Spleen (tissue), 7 donors: ENCODE data around the gene SKI.

Experiments used
- CTCF ChIP-seq, 11 experiments: fragments of 200-600 bp in 7 of 11; fragments of 450-650 bp in 4 of 11; sonication (generic) in 4 of 11; IDR thresholded peaks in 8 of 11; conservative IDR thresholded peaks in 3 of 11; 1 replicate in 7 of 11; 2 replicates in 4 of 11; pipeline versions ENCODE4 v1.4.0 to v1.8.0; 2016 to 2021; ENCODE audit warnings: antibody characterized with exemption in 11 of 11, inconsistent platforms in 4 of 11, mild to moderate bottlenecking in 1 of 11
- POLR2A ChIP-seq, 3 donors: fragments of 450-650 bp; IDR thresholded peaks; one replicate each; pipeline ENCODE4 v1.5.1; 2017; ENCODE audit warnings: antibody characterized with exemption in 3 of 3, mild to moderate bottlenecking in 1 of 3
- donor health status: DM: no; HTN: no; CAD: no; lungs with moderate emphysema.
- donor health status: DM: no; HTN: no; CAD: no.
- donor health status: DM: no; HTN: no; CAD: no.

GRCh38 chr1:2232255-2232915, 4.3 kb downstream of the SKI start:
- TF ChIP-seq CTCF (IDR thresholded peaks at IDR 0.05 in 8 of 11, conservative IDR thresholded peaks at IDR 0.05 in 3 of 11) (no peak), POLR2A (IDR thresholded peaks at IDR 0.05) (no peak)
